ENCODE data around the gene RPL10.
A peak's percentile ranks its signal among the peaks of the same experiment; 100 is the strongest.

The RPL10 gene

DNA sequence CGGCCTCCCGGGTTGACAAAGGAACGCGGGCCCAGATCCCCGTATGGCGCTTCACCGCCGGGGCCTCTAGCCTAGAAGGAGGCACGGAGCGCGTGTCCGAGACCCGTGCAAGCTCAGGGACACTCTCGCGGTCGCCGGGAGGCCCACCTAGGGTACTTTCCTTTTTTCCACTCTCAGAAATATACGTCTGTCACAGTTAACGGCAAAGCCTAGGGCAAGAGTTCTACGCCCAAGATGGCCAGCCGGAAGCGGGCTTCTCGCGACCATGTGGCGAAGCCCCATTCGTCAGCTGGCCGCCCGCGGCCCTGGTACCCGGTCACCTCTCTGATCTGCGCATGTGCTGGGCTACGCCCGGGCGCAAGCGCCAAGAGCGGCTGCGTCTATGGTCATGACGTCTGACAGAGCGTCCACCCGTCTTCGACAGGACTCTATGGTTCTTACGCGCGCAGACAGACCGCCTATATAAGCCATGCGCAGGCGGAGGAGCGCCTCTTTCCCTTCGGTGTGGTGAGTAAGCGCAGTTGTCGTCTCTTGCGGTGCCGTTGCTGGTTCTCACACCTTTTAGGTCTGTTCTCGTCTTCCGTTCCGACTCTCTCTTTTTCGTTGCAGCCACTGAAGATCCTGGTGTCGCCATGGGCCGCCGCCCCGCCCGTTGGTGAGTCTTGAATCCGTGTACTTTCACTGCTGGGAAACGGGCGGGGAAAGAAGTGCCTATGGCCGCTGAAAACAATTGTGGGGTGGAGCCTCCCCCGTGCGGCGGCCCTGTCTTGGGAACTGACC lies at the start of gene RPL10:
RPL10 (plus strand) TSS at position 490 of the 780 bp plus-strand sequence; CDS start at position 633, 143 bp downstream.
- TF ChIP-seq USF1 (IDR thresholded peaks at IDR 0.05) (no peak; the same call in 1 of the 2 replicates), EP300 (IDR thresholded peaks at IDR 0.05; ENCODE audit: borderline replicate concordance) (no peak), MAX (IDR thresholded peaks at IDR 0.05) (peak; percentile 79), TAF1 (IDR thresholded peaks at IDR 0.05; ENCODE audit: low read depth) (peak; percentile 96), CEBPB (IDR thresholded peaks at IDR 0.05) (no peak), YY1 (IDR thresholded peaks at IDR 0.05; ENCODE audit: low read depth) (peak; percentile 72), CREB1 (IDR thresholded peaks at IDR 0.05; ENCODE audit: low read depth) (peak; percentile 66), ZBTB7A (IDR thresholded peaks at IDR 0.05; ENCODE audit: low read depth) (no peak), NFIC (IDR thresholded peaks at IDR 0.05) (no peak), EGR1 (IDR thresholded peaks at IDR 0.05) (no peak), RAD21 (IDR thresholded peaks at IDR 0.05; ENCODE audit: low read depth) (no peak)
- TF ChIP-seq, protein P1, sequence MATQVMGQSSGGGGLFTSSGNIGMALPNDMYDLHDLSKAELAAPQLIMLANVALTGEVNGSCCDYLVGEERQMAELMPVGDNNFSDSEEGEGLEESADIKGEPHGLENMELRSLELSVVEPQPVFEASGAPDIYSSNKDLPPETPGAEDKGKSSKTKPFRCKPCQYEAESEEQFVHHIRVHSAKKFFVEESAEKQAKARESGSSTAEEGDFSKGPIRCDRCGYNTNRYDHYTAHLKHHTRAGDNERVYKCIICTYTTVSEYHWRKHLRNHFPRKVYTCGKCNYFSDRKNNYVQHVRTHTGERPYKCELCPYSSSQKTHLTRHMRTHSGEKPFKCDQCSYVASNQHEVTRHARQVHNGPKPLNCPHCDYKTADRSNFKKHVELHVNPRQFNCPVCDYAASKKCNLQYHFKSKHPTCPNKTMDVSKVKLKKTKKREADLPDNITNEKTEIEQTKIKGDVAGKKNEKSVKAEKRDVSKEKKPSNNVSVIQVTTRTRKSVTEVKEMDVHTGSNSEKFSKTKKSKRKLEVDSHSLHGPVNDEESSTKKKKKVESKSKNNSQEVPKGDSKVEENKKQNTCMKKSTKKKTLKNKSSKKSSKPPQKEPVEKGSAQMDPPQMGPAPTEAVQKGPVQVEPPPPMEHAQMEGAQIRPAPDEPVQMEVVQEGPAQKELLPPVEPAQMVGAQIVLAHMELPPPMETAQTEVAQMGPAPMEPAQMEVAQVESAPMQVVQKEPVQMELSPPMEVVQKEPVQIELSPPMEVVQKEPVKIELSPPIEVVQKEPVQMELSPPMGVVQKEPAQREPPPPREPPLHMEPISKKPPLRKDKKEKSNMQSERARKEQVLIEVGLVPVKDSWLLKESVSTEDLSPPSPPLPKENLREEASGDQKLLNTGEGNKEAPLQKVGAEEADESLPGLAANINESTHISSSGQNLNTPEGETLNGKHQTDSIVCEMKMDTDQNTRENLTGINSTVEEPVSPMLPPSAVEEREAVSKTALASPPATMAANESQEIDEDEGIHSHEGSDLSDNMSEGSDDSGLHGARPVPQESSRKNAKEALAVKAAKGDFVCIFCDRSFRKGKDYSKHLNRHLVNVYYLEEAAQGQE (IDR thresholded peaks at IDR 0.05; ENCODE audit: low read depth) = no peak

DNA sequence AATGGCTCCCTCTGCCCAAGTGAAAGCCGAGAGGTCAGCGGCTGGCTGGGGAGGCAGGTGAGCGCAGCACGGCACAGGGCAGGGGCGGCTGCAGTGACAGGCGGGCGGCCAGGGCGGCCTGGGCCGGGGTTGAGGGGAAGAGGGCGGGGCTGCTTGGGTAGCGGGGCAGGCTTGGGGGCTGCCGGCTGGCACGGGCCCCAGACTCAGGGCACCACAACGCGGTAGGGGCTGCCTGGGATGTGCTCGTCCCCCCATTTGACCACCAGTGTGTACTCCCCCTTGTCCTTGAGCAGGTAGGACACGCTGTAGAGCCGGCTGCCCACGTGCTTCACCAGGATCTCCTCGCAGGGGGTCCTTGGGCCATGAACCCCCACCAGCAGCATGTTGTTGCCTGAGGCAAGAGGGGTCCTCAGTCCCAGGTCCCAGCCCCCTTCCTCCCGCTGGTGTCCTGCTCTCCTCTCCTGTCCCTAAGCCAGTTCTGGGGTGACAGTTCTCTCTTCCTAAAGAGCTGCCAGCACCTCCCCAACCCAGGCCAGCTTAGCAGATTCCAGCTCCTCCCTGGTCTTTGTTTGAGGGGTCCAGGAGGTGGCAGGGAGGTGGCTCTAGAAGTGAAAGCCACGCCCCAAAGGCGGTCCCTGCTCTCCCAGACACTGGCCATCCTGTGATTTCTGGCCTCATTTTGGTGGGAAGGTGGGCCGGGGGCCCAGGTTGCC lies 49.4 kb upstream of the RPL10 start:
- TF ChIP-seq YY1 (IDR thresholded peaks at IDR 0.05; ENCODE audit: low read depth) = no peak
- TF ChIP-seq TAF1 (IDR thresholded peaks at IDR 0.05; ENCODE audit: low read depth) = no peak
- TF ChIP-seq FOXM1 (IDR thresholded peaks at IDR 0.05; ENCODE audit: borderline replicate concordance, low read depth) = no peak
- TF ChIP-seq CREB1 (IDR thresholded peaks at IDR 0.05; ENCODE audit: low read depth) = no peak
- TF ChIP-seq TEAD4 (IDR thresholded peaks at IDR 0.05) = no peak
- no peak for TF ChIP-seq CEBPB (IDR thresholded peaks at IDR 0.05)
- no peak for TF ChIP-seq USF1 (IDR thresholded peaks at IDR 0.05)
- TF ChIP-seq TCF12 (IDR thresholded peaks at IDR 0.05; ENCODE audit: low read depth) = no peak
- TF ChIP-seq RAD21 (IDR thresholded peaks at IDR 0.05; ENCODE audit: low read depth) = no peak
- TF ChIP-seq, protein P1 (IDR thresholded peaks at IDR 0.05; ENCODE audit: low read depth) = no peak

GRCh38 chrX:154349359-154349935 lies 48.7 kb upstream of the RPL10 start:
- TF ChIP-seq CREB1 (IDR thresholded peaks at IDR 0.05; ENCODE audit: low read depth) = no peak
- TF ChIP-seq TCF12 (IDR thresholded peaks at IDR 0.05; ENCODE audit: low read depth) = no peak
- no peak for TF ChIP-seq ZBTB7A (IDR thresholded peaks at IDR 0.05; ENCODE audit: low read depth)
- TF ChIP-seq YY1 (IDR thresholded peaks at IDR 0.05; ENCODE audit: low read depth) = no peak
- no peak for TF ChIP-seq TEAD4 (IDR thresholded peaks at IDR 0.05)
- no peak for TF ChIP-seq CEBPB (IDR thresholded peaks at IDR 0.05)
- TF ChIP-seq EP300 (IDR thresholded peaks at IDR 0.05; ENCODE audit: borderline replicate concordance) = no peak

DNA sequence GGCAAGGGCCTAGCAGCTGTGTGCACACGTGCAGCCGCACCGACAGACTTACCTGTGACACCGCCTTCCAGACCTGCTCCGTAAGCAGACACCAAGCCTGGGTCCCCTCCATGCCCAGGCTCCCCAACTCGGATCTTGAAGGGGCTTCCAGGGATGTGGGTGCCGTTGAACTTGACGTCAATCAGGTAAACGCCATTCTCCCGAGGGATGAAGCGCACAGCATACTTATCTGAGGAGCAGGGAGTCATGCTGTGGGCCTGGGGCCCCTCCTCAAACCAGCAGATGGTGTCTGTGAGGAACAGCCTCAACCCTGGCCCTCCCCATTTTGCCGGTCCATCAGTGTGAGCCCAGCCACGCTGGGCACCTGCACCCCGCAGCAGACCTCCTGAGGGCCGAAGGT lies 48.2 kb upstream of the RPL10 start:
- no peak for TF ChIP-seq NFIC (IDR thresholded peaks at IDR 0.05)

GRCh38 chrX:154350429-154351182 lies 47.6 kb upstream of the RPL10 start:
- TF ChIP-seq CEBPB (IDR thresholded peaks at IDR 0.05) (no peak), TCF12 (IDR thresholded peaks at IDR 0.05; ENCODE audit: low read depth) (no peak), NFIC (IDR thresholded peaks at IDR 0.05) (no peak), TEAD4 (IDR thresholded peaks at IDR 0.05) (no peak), MAX (IDR thresholded peaks at IDR 0.05) (no peak), YY1 (IDR thresholded peaks at IDR 0.05; ENCODE audit: low read depth) (no peak), RAD21 (IDR thresholded peaks at IDR 0.05; ENCODE audit: low read depth) (no peak)
- TF ChIP-seq, protein P1 (IDR thresholded peaks at IDR 0.05; ENCODE audit: low read depth) = no peak
